SK-N-SH (cell line): ENCODE measurements around the gene IL18RAP. TPM values are rescaled to one million over a fixed set of nuclear protein-coding genes. Genes with fewer than 3 reads are reported as not detected.

Experiments
- CTCF ChIA-PET: fragments of 300-600, 350-600 bp; formaldehyde crosslinking; extraction: SDS; loops from one replicate; lab custom pipeline; 2021; lab: Yijun Ruan, JAX
- POLR2A ChIA-PET: fragments of 350-600 bp; sonication (Branson Sonifier 250); formaldehyde crosslinking; extraction: SDS; loops from one replicate; lab custom pipeline; 2020; ENCODE audit warnings: antibody characterized with exemption, inconsistent platforms; lab: Yijun Ruan, JAX
- DNase-seq: peaks from one replicate; pipeline ENCODE4 v3.0.0; 2012
- H2AFZ ChIP-seq: fragments of 200-600 bp; sonication (generic); 2 replicates; pipeline ENCODE4 v1.8.1; 2016; ENCODE audit warnings: antibody characterized with exemption, mild to moderate bottlenecking, low read depth
- H3F3A ChIP-seq: fragments of 200-600 bp; sonication (generic); replicated peaks from 2 replicates; pipeline ENCODE3; 2016; ENCODE audit warnings: antibody characterized with exemption, mild to moderate bottlenecking; ENCODE audit not compliant: insufficient read depth
- H3K27ac ChIP-seq, 2 experiments: fragments of 200-500 bp in 1 of 2; fragments of 200-600 bp in 1 of 2; sonication (Bioruptor generic) in 1 of 2; sonication (generic), shearing (Covaris generic) in 1 of 2; 2 replicates each; pipeline versions ENCODE4 v1.5.1 to v1.6.1; 2014 to 2016; ENCODE audit warnings: low read depth in 2 of 2, inconsistent platforms in 1 of 2, low read length in 1 of 2, mild to moderate bottlenecking in 1 of 2, mixed read lengths in 1 of 2
- H3K27me3 ChIP-seq: fragments of 200-600 bp; sonication (generic), shearing (Covaris generic); 2 replicates; pipeline ENCODE4 v1.6.1; 2016; ENCODE audit warnings: mixed run types; ENCODE audit not compliant: insufficient read depth
- H3K36me3 ChIP-seq, 2 experiments: fragments of 200-500 bp in 1 of 2; fragments of 200-600 bp in 1 of 2; sonication (Bioruptor generic) in 1 of 2; sonication (generic) in 1 of 2; replicated peaks in 1 of 2; 2 replicates each; pipeline versions ENCODE3 to v1.5.1; 2014 to 2016; ENCODE audit warnings: low read length in 1 of 2, mild to moderate bottlenecking in 1 of 2; ENCODE audit not compliant: insufficient read depth in 2 of 2, control insufficient read depth in 1 of 2
- H3K4me1 ChIP-seq, 2 experiments: fragments of 200-500 bp in 1 of 2; fragments of 200-600 bp in 1 of 2; sonication (Bioruptor generic) in 1 of 2; sonication (generic), shearing (Covaris generic) in 1 of 2; 2 replicates each; pipeline versions ENCODE4 v1.5.1 to v1.6.1; 2014 to 2016; ENCODE audit warnings: low read depth in 1 of 2, low read length in 1 of 2, mixed run types in 1 of 2; ENCODE audit not compliant: insufficient read depth in 2 of 2, control insufficient read depth in 1 of 2
- H3K4me2 ChIP-seq: fragments of 200-600 bp; sonication (generic), shearing (Covaris generic); 2 replicates; pipeline ENCODE4 v1.6.1; 2017; ENCODE audit warnings: mixed run types
- H3K4me3 ChIP-seq, 2 experiments: fragments of 200-500 bp in 1 of 2; fragments of 200-600 bp in 1 of 2; sonication (Bioruptor generic) in 1 of 2; sonication (generic), shearing (Covaris generic) in 1 of 2; 2 replicates each; pipeline versions ENCODE4 v1.5.1 to v1.8.1; 2014 to 2016; ENCODE audit warnings: low read depth in 2 of 2, inconsistent platforms in 1 of 2, low read length in 1 of 2, mild to moderate bottlenecking in 1 of 2, mixed read lengths in 1 of 2, moderate library complexity in 1 of 2
- H3K79me2 ChIP-seq: fragments of 200-600 bp; sonication (generic); 2 replicates; pipeline ENCODE4 v1.8.1; 2017; ENCODE audit warnings: mild to moderate bottlenecking; ENCODE audit not compliant: insufficient read depth
- H3K9ac ChIP-seq: fragments of 200-600 bp; sonication (generic); 2 replicates; pipeline ENCODE4 v1.6.1; 2017; ENCODE audit warnings: mixed run types
- H3K9me2 ChIP-seq: fragments of 200-600 bp; sonication (generic); 2 replicates; pipeline ENCODE4 v1.6.1; 2017; ENCODE audit warnings: mixed run types
- H3K9me3 ChIP-seq: fragments of 200-600 bp; sonication (generic); 2 replicates; pipeline ENCODE4 v1.6.1; 2017; ENCODE audit warnings: mixed run types, mild to moderate bottlenecking, moderate library complexity
- H4K20me1 ChIP-seq: fragments of 200-600 bp; sonication (generic); 2 replicates; pipeline ENCODE4 v1.6.1; 2017; ENCODE audit warnings: mild to moderate bottlenecking, mixed run types; ENCODE audit not compliant: insufficient read depth
- CHD2 ChIP-seq: fragments of 150-350 bp; IDR thresholded peaks from 2 replicates; pipeline ENCODE4 v1.6.1; 2018; ENCODE audit warnings: low read length; ENCODE audit not compliant: partially characterized antibody
- EZH2phosphoT487 ChIP-seq: fragments of 200-600 bp; sonication (generic); IDR thresholded peaks from 2 replicates; pipeline ENCODE4 v1.6.1; 2017; ENCODE audit warnings: low read depth, mixed run types, mild to moderate bottlenecking, antibody characterized with exemption, moderate library complexity, borderline replicate concordance
- FOXM1 ChIP-seq: IDR thresholded peaks from 2 replicates; pipeline ENCODE4 v1.4.0; 2012; ENCODE audit warnings: low read depth, mild to moderate bottlenecking
- POLR2AphosphoS5 ChIP-seq: IDR thresholded peaks from 2 replicates; pipeline ENCODE4 v1.6.1; 2012; ENCODE audit warnings: low read depth, low read length
- RAD21 ChIP-seq: IDR thresholded peaks from 2 replicates; pipeline ENCODE4 v1.6.1; 2012; ENCODE audit warnings: mild to moderate bottlenecking, low read length
- RXRA ChIP-seq: IDR thresholded peaks from 2 replicates; pipeline ENCODE4 v1.4.0; 2012; ENCODE audit warnings: low read depth, mild to moderate bottlenecking, borderline replicate concordance
- SIN3A ChIP-seq: IDR thresholded peaks from 2 replicates; pipeline ENCODE4 v1.6.1; 2012; ENCODE audit warnings: low read depth, mild to moderate bottlenecking, low read length, moderate library complexity, borderline replicate concordance
- SMC3 ChIP-seq: IDR thresholded peaks from 2 replicates; pipeline ENCODE4 v1.6.1; 2012; ENCODE audit warnings: low read depth, low read length, improper control_type of control experiment
- TCF12 ChIP-seq: IDR thresholded peaks from 2 replicates; pipeline ENCODE4 v1.4.0; 2012
- TEAD4 ChIP-seq: IDR thresholded peaks from 2 replicates; pipeline ENCODE4 v1.4.0; 2012; ENCODE audit warnings: mild to moderate bottlenecking, borderline replicate concordance; ENCODE audit not compliant: insufficient read depth
- WGBS: methylation state at CpG from one replicate; pipeline ENCODE4 v1.1.6; 2017; ENCODE audit warnings: low lambda C conversion rate; 5-methylcytosine and 5-hydroxymethylcytosine counted together
- polyA plus RNA-seq, 3 experiments: library from polyadenylated mRNA; depleted of rRNA; stranded (reverse); fragments of >200 nt; gene quantifications; 2 replicates each; pipeline ENCODE4 v1.2.3, GENCODE V29; 2012
- TF ChIP-seq, protein P1 (sequence below): IDR thresholded peaks from 2 replicates; pipeline ENCODE4 v1.4.0; 2012; ENCODE audit warnings: low read depth, borderline replicate concordance
- TF ChIP-seq, protein P2 (sequence below): IDR thresholded peaks from 2 replicates; pipeline ENCODE4 v1.4.0; 2012; ENCODE audit warnings: low read depth
- TF ChIP-seq, protein P3 (sequence below): fragments of 200-600 bp; sonication (generic); IDR thresholded peaks from 2 replicates; pipeline ENCODE4 v1.6.1; 2017; ENCODE audit warnings: antibody characterized with exemption, mild to moderate bottlenecking, moderate library complexity

The IL18RAP gene
- polyA plus RNA-seq, 1 of the 3 experiments (the other 2 are of a cell fraction), result not detected

DNA sequence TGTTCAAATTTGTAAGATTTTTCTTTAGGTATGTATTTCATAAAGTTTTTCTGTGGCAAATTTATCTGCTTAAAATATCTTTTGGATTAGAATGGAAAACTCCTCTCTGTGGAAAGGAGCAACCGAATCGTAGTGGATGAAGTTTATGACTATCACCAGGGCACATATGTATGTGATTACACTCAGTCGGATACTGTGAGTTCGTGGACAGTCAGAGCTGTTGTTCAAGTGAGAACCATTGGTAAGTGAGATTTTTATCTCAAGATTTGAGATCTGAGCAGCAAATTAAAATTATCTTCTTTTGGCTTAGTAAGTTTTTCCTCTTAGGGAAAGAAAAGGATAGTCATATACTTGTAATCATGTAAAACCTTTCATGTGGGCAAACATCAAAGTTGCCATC is 14.2 kb downstream of the IL18RAP start:
- ChIA-PET CTCF (no interaction called here), POLR2A (no interaction called here)
- no peaks in the 10 kb centered on the region for H3K4me1 ChIP-seq
- H3K27ac ChIP-seq, result no peak overlapping the region
- H3K9ac ChIP-seq, result no peak overlapping the region
- H3K79me2 ChIP-seq, result no peaks in the 10 kb centered on the region
- H3F3A ChIP-seq, result no peaks in the 10 kb centered on the region
- no peaks in the 10 kb centered on the region for H3K36me3 ChIP-seq
- TF ChIP-seq TCF12 (no peak), RXRA (no peak), RAD21 (no peak), SIN3A (no peak), CHD2 (no peak), SMC3 (no peak), POLR2AphosphoS5 (no peak)
- TF ChIP-seq, protein P1, sequence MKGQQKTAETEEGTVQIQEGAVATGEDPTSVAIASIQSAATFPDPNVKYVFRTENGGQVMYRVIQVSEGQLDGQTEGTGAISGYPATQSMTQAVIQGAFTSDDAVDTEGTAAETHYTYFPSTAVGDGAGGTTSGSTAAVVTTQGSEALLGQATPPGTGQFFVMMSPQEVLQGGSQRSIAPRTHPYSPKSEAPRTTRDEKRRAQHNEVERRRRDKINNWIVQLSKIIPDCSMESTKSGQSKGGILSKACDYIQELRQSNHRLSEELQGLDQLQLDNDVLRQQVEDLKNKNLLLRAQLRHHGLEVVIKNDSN, result no peak
- TF ChIP-seq, protein P2, sequence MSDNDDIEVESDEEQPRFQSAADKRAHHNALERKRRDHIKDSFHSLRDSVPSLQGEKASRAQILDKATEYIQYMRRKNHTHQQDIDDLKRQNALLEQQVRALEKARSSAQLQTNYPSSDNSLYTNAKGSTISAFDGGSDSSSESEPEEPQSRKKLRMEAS, result no peak
- H3K9me3 ChIP-seq, result no peaks in the 10 kb centered on the region
- no peak overlapping the region for H3K4me3 ChIP-seq
- no peak for DNase-seq
- peaks cover 24% of the 10 kb centered on the region for H3K27me3 ChIP-seq
- no peaks in the 10 kb centered on the region for H4K20me1 ChIP-seq
- 3% methylated on average over 4 of the region's 4 CpGs for WGBS
- no peaks in the 10 kb centered on the region for H3K9me2 ChIP-seq
- H3K4me2 ChIP-seq, result no peak overlapping the region
- no peak overlapping the region for H2AFZ ChIP-seq

DNA sequence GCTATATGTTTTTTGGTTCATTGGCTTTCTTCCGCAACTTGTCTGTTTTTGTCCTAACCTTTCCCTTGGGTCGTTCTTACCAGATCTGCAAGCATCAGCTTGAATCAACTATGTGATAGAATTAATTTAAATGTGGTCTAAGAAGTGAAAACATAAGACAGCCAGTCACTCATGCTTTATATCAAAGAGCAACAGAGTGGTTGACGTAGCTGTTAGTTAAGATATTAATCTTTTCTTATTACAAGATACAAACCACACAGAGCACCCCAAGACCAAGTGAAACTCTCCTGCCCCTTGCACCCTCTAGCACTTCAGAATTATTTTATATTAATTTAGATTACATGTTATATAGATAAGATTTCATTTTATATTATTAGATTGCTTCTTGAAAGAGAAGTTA is 15.2 kb downstream of the IL18RAP start:
- Histone ChIP-seq H3F3A (no peaks in the 10 kb centered on the region), H3K27ac (no peak overlapping the region), H3K27me3 (peaks cover 24% of the 10 kb centered on the region), H3K4me3 (no peak overlapping the region), H3K9me2 (no peaks in the 10 kb centered on the region), H3K9me3 (no peaks in the 10 kb centered on the region), H3K79me2 (no peaks in the 10 kb centered on the region), H3K36me3 (no peaks in the 10 kb centered on the region), H2AFZ (no peak overlapping the region), H3K4me2 (no peak overlapping the region), H3K9ac (no peak overlapping the region), H4K20me1 (no peaks in the 10 kb centered on the region), H3K4me1 (no peaks in the 10 kb centered on the region)
- POLR2A ChIA-PET, result no interaction called here
- TF ChIP-seq TEAD4 (no peak), FOXM1 (no peak), EZH2phosphoT487 (no peak)
- TF ChIP-seq, protein P3, sequence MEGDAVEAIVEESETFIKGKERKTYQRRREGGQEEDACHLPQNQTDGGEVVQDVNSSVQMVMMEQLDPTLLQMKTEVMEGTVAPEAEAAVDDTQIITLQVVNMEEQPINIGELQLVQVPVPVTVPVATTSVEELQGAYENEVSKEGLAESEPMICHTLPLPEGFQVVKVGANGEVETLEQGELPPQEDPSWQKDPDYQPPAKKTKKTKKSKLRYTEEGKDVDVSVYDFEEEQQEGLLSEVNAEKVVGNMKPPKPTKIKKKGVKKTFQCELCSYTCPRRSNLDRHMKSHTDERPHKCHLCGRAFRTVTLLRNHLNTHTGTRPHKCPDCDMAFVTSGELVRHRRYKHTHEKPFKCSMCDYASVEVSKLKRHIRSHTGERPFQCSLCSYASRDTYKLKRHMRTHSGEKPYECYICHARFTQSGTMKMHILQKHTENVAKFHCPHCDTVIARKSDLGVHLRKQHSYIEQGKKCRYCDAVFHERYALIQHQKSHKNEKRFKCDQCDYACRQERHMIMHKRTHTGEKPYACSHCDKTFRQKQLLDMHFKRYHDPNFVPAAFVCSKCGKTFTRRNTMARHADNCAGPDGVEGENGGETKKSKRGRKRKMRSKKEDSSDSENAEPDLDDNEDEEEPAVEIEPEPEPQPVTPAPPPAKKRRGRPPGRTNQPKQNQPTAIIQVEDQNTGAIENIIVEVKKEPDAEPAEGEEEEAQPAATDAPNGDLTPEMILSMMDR, result no peak
- CTCF ChIA-PET, result interaction anchor here (1.1 kb wide), 1 partner anchor 11 kb away, joined by 3 read pairs; no protein-coding TSS in a partner anchor
- 10% methylated on average over 3 of the region's 3 CpGs for WGBS
- no peak for DNase-seq
